HG02840 (cell line): ENCODE results near the gene USH1G.
"Not testable (repeated sequence)": the region's sequence is repeated elsewhere in the genome, so short reads cannot be mapped to it uniquely, and the experiment has no call there.

Source experiments
- ATAC-seq: cut with Tn5 transposase; IDR thresholded peaks from one replicate; pipeline ENCODE4 v1.9.1; 2021; ENCODE audit warnings: mild to moderate bottlenecking, moderate library complexity, moderate number of reproducible peaks; ENCODE audit not compliant: unreplicated experiment, low FRiP score

USH1G gene

DNA sequence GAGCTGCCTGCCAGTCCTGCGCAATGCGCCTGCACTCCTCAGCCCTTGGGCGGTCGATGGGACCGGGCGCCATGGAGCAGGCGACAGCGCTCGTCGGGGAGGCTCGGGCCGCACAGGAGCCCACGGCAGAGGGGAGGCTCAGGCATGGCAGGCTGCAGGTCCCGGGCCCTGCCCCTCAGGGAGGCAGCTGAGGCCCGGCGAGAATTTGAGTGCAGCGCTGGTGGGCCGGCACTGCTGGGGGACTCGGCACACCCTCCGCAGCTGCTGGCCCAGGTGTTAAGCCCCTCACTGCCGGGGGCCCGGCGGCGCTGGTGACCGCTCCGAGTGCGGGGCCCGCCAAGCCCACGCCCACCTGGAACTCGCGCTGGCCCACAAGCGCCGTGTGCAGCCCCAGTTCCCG, 16.0 kb downstream of the USH1G start:
- ATAC-seq, result no peak

DNA sequence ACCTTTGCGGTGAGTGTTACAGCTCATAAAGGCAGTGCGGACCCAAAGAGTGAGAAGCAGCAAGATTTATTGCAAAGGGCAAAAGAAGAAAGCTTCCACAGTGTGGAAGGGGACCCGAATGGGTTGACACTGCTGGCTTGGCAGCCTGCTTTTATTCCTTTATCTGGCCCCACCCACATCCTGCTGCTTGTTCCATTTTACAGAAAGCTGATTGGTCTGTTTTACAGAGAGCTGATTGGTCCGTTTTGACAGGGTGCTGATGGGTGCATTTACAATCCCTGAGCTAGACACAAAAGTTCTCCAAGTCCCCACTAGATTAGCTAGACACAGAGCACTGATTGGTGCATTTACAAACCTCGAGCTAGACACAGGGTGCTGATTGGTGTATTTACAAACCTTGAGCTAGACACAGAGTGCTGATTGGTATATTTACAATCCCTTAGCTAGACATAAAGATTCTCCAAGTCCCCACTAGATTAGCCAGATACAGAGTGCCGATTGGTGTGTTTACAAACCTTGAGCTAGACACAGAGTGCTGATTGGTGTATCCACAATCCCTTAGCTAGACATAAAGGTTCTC, 16.8 kb downstream of the USH1G start:
- ATAC-seq, result not testable (repeated sequence)

DNA sequence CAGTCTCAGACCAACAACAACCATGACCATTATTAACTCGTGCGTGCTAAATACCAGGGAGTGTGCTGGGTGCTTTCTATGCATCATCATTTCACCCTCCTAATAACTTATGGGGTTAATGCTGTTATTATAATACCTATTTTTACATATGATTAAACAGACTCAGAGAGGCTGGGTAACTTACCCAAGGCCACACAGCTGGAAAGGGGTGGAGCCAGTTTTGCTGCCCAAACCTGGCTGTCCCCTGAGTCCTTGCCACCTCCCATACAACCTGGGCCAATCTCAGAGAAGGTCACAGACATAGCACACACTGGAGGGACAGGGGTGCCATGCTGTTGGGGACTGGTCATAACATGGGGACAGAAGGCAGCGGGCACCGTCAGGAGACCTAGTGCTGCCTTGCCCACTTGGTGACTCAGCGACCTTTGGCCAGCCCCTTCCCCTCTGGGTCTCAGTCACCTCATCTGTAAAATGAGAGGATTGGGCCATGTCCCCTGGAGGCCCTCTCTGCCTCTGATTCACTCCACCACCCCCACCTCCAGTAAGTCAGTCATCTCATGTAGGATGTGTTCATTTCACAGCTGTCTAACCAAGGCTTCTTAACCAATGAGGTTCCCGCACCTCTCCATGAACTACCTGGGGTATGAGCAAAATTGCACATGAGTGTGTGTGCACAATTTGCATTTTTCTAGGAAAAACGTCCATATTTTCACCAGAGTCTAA, 18.2 kb downstream of the USH1G start:
- no peak for ATAC-seq

DNA sequence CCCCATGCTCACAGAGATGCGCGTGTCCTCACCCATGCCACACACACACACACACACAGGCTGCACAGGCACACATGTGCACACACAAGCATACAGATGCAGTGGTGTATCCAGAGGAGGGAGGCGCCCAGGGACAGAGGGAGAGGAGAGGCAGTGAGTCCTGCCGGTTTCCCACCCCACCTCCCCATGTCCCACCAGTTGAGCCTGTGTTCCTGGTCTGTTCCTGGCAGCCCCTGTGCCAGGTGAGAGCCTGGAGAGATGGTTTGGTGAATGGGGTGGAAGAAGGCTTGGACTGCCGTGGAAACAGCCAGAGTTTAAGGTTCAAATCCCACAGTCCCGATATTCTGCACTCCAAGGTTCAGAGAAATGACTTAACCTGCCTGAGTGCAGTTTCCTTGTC, 19.4 kb downstream of the USH1G start:
- no peak for ATAC-seq

DNA sequence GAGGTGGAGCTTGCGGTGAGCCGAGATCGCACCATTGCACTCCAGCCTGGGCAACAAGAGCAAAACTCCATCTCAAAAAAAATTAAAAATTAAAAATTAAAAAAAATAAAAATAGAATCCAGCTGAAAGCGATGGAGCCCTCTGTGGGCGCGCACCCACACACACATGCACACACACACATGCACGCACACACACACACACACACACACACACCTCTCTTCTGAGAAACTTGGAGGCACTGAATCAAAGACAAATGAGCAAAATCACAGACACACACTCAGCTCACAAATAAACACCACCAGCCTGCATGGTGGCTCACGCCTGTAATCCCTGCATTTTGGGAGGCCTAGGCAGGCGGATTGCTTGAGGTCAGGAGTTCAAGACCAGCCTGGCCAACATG, 20.0 kb downstream of the USH1G start:
- ATAC-seq, result no peak

DNA sequence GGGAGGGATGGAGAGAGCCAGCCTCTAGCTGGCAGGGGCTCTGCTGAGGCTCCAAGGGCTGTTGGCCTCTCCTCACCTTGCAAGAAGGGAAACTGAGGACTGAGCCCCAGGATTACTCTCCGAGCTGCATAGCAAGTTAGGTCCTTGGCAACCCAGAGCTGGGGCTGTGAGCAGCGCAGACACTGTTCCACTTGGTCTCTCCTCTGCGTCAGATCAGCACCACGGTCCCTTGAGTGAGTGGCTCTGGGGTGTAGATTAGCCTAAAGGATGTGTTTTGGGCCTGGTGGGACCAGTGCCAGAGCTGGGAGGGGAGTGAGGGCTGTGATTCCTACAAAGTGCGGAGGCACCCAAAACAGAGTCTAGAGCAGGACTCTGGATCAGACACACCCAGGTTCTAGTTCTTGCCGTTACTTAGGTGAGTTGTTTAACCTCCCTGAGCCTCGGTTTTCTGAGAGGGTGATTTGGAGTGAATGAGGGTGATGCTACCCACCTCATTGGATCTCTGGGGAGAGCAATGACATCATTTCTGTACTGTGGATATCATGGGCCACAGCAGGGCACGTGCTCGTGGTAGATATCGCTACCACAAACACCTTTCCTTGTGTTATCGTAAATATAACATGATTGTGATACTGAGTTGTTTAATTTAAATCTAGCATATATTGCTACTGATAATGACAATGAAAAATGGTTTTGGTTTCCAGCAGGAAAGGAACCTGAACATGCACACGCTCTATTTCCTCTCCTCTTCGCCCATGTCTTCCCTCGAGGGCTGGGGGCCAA, 21.5 kb downstream of the USH1G start:
- no peak for ATAC-seq

DNA sequence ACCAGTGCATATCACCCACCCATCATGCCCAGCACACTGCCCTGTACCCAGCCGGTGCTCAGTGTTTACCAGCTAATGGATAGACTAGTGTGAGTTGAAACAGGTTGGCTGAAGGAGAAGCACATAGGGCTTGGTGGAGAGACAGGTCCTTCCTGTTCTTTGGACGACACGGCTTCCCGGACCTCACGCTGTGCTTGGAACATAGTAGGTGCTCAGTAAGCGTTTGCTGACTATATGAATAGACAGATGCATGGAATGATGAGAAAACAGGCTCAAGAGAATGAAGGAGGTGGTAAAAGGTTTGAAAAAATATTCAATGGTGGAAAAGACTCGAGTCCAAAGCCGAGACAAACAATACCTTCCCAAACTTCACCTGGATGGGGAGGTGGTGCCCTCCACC, 22.8 kb downstream of the USH1G start:
- no peak for ATAC-seq

DNA sequence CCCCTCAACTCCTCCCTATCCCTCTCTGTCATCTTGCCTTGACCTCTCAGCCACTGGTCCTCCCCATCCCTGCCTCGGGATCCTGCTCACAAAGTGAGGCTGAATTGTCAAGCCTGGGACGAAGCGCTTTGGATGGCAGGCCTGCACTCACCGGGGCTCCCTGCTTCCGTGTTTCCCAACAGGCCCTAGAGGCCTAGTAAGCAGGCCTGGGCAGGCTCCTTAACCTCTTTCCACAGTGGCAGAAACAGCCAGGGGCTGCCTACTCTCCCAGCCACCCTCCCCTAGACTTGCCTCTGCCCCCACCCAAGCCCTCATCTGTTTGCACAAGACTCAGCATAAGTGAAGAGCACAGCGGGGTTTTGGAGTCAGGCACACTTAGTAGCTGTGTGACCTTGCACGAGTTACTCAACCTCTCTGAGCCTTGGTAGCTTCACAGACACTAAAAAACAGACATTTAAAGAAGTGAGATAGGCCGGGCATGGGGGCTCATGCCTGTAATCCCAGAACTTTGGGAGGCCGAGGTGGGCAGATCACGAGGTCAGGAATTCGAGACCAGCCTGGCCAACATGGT, 24.6 kb downstream of the USH1G start:
- ATAC-seq, result no peak

DNA sequence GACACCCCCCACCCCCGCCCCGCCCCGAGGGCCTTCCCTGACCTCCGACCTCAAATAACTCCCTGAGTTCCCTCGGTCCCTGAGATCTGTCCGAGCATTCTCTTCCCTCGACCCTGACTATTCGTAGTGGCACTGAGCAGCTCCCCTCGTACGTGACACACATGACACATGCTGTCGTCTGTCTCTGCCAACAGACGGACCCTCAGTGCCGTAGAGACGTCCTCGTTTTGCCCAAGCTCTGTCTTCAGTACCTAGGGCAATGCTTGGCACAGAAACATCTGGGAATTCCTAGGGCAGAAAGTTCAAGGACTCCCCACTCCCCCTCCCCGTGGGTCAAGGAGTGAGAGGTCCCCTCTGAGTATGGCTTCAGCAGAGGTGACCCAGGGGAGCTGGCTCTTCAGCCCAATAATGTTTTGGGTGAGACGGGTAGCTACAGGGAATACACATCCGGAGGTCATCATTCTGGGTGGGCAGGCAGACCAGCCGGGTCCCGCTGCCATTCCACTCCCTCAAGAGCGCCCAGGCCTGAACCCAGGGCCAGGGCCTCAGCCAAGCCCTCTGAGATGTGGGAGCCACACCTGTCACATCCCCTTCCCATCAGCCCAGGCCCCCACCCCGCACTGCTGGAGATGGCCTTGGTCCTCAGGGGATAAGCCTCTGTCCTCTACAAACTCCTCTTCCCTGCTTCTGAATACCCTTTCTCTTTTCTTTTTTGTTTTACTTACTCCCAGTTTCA, 29.0 kb downstream of the USH1G start:
- ATAC-seq, result no peak

DNA sequence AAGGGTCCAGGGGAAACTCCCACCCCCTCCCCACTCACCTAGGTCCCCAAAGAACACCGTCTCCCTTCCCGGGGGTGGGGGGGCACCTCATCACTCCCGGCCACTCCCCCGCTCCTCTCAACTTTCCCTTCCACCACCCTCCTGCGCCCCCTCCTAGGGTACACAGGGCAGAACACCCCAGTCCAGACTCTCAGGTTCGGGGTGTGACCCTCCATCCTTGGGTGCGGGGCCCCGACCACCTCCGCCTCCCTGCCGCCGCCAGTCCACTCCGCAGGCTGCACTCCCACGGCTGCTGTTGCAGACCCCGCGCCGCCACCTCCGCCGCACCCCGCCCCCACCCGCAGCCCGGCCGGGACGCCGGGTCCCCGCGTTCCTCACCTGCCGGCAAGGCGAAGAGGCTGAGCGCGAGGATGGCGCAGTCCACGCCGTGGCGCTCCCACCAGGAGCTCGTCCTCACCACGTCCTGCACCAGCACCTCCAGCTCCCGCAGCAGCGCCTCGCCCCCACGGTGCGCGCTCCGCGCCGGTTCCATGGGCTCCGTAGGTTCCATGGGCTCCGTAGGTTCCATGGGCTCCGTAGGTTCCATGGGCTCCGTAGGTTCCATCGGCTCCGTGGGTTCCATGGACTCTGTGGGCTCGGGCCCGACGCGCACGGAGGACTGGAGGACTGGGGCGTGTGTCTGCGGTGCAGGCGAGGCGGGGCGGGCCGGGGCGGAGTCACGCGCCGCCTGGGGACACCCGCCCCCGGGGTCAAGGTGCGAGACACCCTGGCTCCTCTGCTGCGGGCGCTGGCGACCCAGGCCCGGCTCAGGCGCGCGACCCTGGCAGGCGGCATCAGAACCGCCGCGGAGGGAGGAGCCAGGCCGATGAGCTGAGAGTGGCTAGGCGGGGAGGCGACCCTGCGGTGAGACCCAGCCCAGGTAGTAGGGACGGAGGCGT, 29.8 kb downstream of the USH1G start, which contains the start of gene FADS6:
TSS of gene FADS6 (minus strand) at position 660 of the 938 bp plus-strand sequence. CDS start at position 622, 38 bp downstream.
- ATAC-seq, result no peak

DNA sequence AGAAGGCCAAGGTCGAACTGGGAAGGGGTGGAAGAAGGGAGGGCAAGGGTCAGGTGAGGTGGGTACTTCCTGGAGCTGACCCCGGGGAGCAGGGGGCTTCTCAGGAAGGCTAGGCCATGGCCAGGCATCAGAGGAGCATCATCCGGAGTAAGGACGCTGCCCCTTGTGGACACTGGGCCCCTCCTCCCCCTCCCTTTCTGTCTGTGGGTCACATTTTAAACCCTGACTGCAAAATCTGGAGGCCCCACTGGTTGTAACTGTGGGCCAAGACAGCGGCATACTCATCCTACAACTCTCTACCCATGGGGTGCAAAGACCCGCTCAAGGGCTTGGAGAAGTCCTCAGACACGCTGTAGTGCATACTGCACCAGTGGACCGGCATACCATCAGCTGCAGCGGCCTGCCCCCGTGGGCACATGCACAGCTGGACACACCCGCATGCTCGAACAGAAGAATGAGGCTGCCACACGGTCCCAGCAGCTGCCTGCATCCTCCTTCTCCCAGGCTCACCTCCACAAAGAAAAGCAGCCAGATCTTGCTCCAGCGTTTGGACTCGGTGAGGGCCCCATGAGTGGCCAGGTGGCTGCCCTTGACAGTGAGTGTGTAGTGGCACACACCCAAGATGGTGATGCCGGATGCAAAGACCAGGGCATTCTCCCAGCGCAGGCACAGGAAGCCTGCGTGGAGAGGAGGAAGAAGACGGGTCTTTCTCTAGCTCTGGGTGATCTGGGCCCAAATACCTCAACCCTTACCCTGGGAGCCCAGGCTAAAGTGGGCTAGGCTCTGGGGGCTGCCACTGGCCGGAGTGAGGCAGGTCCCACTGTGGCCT, 30.8 kb downstream of the USH1G start:
- ATAC-seq, result no peak

DNA sequence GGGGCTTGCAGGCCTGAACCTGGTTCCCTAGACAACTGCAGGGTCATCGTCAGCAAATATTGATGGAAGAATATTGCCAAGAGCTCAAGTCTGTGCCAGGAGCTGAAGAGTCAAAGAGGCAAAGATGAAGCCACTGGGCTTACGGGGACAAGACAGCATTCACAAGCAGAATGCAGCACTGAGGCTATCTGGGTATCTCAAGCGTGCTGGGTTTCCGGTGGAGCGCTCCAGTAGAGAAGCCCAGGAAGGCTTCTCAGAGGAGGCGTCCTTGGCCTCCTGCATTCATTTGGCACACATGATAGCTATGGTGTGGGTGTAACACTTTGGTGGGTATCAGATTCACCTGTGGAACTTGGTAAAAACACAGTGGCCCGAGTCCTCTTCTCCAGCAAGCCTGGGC, 32.5 kb downstream of the USH1G start:
- ATAC-seq, result no peak

DNA sequence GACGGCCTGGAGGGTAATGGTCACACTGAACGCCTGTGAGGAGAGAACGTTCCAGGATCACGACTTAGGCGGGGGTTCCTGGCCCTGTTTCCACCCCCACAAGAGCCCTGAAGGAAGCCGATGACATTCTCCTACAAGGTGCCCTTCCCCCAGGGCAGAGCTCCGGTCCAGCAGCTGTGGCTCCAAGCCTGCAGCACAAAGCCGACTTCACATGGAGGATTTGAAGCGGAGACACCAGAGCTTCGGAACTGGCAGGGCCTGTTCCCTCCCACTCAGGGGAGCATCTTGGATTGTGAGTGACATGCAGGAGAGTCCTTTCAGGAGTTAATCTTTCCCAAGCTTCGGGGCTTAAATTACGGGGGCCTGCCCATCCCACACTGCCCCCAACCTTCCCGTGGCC, 34.6 kb downstream of the USH1G start:
- ATAC-seq, result no peak

DNA sequence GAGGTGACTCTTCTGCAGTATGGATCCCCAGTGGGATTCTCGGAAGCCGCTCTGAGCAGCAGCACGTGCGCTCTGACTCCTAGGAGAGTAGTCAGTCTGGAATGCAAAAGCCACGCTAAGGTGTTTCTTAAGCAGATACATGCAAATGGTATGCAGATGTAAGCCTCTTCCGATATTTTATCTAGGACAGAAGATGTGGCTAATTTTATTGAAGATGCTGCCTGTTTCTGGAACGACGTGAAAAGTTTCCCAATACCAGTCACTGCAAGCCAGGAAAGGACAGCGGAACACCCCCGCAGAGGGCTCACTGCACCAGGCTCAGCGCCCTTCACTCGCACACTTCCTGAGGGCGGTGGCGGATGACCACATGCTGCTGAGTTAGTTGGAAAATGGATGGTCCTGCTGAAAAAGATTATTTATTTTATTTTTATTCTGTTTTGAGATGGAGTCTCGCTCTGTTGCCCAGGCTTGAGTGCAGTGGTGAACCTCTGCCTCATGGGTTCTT, 39.8 kb downstream of the USH1G start:
- no peak for ATAC-seq

DNA sequence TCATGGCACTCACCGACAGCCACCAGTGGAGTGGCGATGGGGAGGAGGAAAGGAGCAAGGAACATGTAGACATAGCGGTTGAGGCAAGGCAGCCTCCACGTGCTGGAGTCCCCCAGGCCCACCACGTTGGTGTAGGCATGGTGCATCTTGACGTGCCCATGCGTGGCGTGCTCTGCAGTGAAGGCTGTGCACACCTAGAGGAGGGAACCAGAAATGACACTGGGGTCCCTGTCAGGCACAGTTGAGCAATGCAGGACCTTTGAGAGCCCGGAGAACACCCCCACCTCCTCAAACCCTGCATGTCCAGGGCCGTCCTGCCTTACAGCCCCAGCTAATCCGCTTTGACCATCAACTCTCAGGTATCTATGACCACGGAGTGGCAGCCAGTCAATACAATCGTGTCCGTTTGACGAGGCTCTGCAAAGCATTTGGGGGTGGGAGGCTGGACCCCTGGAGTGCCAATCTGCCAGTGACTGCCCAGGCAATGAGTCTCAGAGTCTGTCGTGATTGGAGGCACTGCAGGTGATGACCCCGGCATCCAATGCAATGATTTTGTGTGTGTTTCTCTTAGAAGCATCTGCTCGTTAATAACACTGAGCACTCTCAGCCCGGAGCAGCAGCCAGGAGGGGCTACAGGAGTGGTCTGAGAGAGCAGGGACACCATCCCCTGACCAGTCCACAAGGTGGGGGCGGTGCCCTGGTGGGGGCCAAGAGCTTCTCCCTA, 40.4 kb downstream of the USH1G start:
- no peak for ATAC-seq

DNA sequence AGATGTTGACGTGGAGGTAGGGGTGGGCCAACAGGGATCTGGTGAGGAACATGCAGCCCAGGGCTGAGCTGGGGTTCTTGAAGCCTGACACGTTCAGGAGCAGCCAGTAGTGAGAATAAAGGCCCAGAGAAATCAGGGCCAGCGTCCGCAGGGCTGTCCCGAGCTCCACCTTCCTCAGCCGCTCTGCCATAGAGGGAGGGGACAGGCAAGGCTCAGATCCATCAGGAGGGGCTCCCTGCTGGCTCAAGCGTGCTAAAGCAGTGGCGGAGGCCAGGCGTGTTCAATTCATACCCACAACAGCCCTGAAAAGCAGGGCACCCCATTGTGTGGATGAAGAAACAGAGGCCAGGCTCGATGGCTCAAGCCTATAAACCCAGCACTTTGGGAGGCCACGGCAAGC, 42.0 kb downstream of the USH1G start:
- no peak for ATAC-seq

DNA sequence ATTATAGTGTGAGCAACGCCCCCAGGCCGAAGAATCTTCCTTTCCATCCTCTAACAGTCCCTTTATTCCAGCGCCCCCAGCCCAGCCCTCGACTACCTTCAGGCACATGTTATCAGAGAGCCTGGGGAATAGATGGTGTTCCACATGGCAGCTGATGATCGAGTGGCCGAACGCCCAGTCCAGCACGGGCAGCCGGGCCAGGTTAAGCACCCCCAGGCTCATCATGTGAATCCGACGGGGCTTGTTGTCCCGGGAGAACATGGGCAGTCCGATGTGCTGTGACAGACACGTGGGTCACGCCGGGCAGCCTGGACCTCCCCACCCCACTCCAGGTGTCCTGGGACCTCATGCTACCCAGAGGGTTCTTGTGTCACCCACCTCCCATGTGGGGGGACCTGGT, 43.7 kb downstream of the USH1G start:
- no peak for ATAC-seq

DNA sequence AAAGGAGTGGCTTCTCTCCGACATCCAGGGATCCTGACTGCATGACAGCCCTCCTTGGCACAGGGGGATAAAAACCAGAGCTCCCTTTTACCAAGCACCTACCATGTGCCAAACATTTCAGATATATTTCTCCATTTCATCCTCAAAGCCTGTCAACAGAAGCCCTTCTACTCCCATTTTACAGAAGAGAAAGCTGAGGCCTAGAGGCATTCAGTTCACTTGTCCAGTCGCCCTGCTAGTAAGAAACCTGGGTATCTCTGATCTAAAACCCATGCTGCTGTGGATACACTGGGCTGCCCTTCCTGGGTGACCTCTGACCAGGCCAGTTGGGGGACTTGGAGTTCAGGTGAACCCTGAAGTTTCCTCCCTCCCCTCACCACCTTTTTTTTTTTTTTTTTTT, 44.4 kb downstream of the USH1G start:
- no peak for ATAC-seq
